Effector memory CD8-positive, alpha-beta T cell (primary cell): ENCODE data around the gene TOP3A.

Experiments used
- ATAC-seq: fragments of 150-1000 bp; cut with Tn5 transposase; replicated peaks from 2 replicates; pipeline ENCODE4 v1.10.0; 2021; ENCODE audit warnings: mild to moderate bottlenecking, moderate library complexity
- DNase-seq, 3 experiments: peaks; one replicate each; pipeline ENCODE4 v3.0.0; 2021
- H3K27ac Mint-ChIP-seq, 2 donors: one replicate each; pipeline ENCODE4 v1.8.0; 2022; ENCODE audit warnings: mild to moderate bottlenecking in 2 of 2, mixed read lengths in 2 of 2, moderate library complexity in 2 of 2
- H3K27me3 Mint-ChIP-seq, 2 donors: one replicate each; pipeline ENCODE4 v1.8.0; 2022; ENCODE audit warnings: mixed read lengths in 2 of 2
- H3K36me3 Mint-ChIP-seq: one replicate; pipeline ENCODE4 v1.8.0; 2022; ENCODE audit warnings: mild to moderate bottlenecking, moderate library complexity, mixed read lengths; ENCODE audit not compliant: insufficient read depth
- H3K4me1 Mint-ChIP-seq, 2 donors: one replicate each; pipeline ENCODE4 v1.8.0; 2022; ENCODE audit warnings: low read depth in 2 of 2, mixed read lengths in 2 of 2
- H3K4me3 Mint-ChIP-seq, 2 donors: one replicate each; pipeline ENCODE4 v1.8.0; 2022; ENCODE audit warnings: mild to moderate bottlenecking in 2 of 2, mixed read lengths in 2 of 2, moderate library complexity in 2 of 2
- H3K9me3 Mint-ChIP-seq, 2 donors: one replicate each; pipeline ENCODE4 v1.8.0; 2022; ENCODE audit warnings: mixed read lengths in 2 of 2

Gene TOP3A

DNA sequence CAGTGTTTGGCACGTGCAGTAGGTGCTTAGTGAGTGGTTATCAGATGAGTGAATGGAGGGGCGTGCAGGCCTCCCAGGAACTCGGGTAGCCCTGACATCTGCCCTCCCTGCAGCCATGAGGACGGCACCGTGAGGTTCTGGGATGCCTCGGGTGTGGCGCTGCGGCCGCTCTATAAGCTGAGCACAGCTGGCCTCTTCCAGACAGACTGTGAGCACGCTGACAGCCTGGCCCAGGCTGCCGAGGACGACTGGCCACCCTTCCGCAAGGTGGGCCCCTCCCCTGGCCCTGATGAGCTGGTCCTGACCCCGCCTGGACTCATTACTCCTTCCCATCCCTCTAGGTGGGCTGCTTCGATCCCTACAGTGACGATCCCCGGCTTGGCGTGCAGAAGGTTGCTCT lies 78.3 kb downstream of the TOP3A start:
- DNase-seq, result no peak
- Mint-ChIP-seq H3K27ac (peak overlapping the region in 1 of 2 donors; percentile 81), H3K27me3 (no peaks in the 10 kb centered on the region), H3K4me1 (peaks cover 0 to 1% of the 10 kb centered on the region in 2 donors), H3K4me3 (no peak overlapping the region), H3K9me3 (no peaks in the 10 kb centered on the region), H3K36me3 (peaks cover 12% of the 10 kb centered on the region)
- no peak for ATAC-seq

DNA sequence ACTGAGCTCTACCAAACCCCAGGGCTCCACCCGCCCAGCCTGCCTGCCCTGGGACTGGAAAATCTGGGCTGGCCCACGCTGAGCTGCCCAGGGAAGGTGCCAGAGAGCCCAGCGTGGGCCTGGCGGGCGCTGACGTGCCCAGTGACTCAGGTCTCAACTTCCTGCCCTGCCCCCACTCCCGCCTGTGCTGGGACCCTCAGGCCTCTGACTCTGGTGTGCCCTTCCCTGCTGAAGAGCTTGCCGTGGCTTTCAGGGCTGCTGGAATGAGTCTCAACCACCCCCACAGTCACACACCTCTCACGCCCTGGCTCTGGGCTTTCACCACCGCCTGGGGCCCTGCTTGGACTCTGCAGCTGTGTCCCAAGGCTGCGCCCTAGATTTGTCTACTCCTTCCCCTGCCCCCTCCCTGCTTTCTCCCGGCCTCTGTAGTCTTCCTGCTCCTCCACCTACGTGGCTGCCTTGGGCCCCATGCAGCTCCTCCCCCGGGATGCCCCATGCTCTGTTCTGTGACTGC lies 79.0 kb downstream of the TOP3A start:
- H3K9me3 Mint-ChIP-seq, result no peaks in the 10 kb centered on the region
- H3K36me3 Mint-ChIP-seq, result peaks cover 12% of the 10 kb centered on the region
- peak overlapping the region in 1 of 2 donors; percentile 49 for H3K27ac Mint-ChIP-seq
- no peak overlapping the region for H3K4me3 Mint-ChIP-seq
- peaks cover 0 to 1% of the 10 kb centered on the region in 2 donors for H3K4me1 Mint-ChIP-seq
- ATAC-seq (no peak), DNase-seq (no peak)
- H3K27me3 Mint-ChIP-seq, result no peaks in the 10 kb centered on the region

- peak overlapping the region in 1 of 2 donors; percentile 49 for H3K27ac Mint-ChIP-seq
- H3K4me3 Mint-ChIP-seq, result no peak overlapping the region
- H3K4me1 Mint-ChIP-seq, result peaks cover 0 to 1% of the 10 kb centered on the region in 2 donors
- H3K9me3 Mint-ChIP-seq, result no peaks in the 10 kb centered on the region
- H3K36me3 Mint-ChIP-seq, result peaks cover 12% of the 10 kb centered on the region
- DNase-seq, result no peak
- no peaks in the 10 kb centered on the region for H3K27me3 Mint-ChIP-seq
- no peak for ATAC-seq
Measured at GRCh38 chr17:18234853-18235380, 79.9 kb downstream of the TOP3A start.

- Mint-ChIP-seq H3K4me1 (peaks cover under 1 to 2% of the 10 kb centered on the region in 2 donors), H3K27me3 (no peaks in the 10 kb centered on the region), H3K27ac (no peak overlapping the region), H3K4me3 (no peak overlapping the region), H3K9me3 (no peaks in the 10 kb centered on the region), H3K36me3 (peaks cover 16% of the 10 kb centered on the region)
- ATAC-seq (no peak), DNase-seq (no peak)
Measured at GRCh38 chr17:18233803-18234518, 80.8 kb downstream of the TOP3A start.

- peaks cover 4% of the 10 kb centered on the region for H3K36me3 Mint-ChIP-seq
- no peak overlapping the region for H3K27ac Mint-ChIP-seq
- no peak for DNase-seq
- H3K9me3 Mint-ChIP-seq, result no peaks in the 10 kb centered on the region
- H3K27me3 Mint-ChIP-seq, result no peaks in the 10 kb centered on the region
- ATAC-seq, result no peak
- H3K4me1 Mint-ChIP-seq, result peaks cover 25 to 27% of the 10 kb centered on the region in 2 donors
- no peak overlapping the region for H3K4me3 Mint-ChIP-seq
Measured at GRCh38 chr17:18231164-18231563, 83.6 kb downstream of the TOP3A start.

GRCh38 chr17:18230288-18231141 lies 84.3 kb downstream of the TOP3A start:
- Mint-ChIP-seq H3K4me3 (no peak overlapping the region), H3K9me3 (no peaks in the 10 kb centered on the region), H3K27me3 (no peaks in the 10 kb centered on the region), H3K36me3 (peaks cover 4% of the 10 kb centered on the region), H3K4me1 (peaks cover 28 to 30% of the 10 kb centered on the region in 2 donors), H3K27ac (no peak overlapping the region)
- DNase-seq, result no peak
- ATAC-seq, result no peak

GRCh38 chr17:18229771-18230170 lies 85.0 kb downstream of the TOP3A start:
- H3K27me3 Mint-ChIP-seq, result no peaks in the 10 kb centered on the region
- no peak overlapping the region for H3K4me3 Mint-ChIP-seq
- H3K9me3 Mint-ChIP-seq, result no peaks in the 10 kb centered on the region
- peaks cover 6% of the 10 kb centered on the region for H3K36me3 Mint-ChIP-seq
- H3K4me1 Mint-ChIP-seq, result peaks cover 29 to 34% of the 10 kb centered on the region in 2 donors
- no peak overlapping the region for H3K27ac Mint-ChIP-seq
- ATAC-seq (no peak), DNase-seq (no peak)

GRCh38 chr17:18229254-18229653 lies 85.5 kb downstream of the TOP3A start:
- DNase-seq (no peak), ATAC-seq (no peak)
- Mint-ChIP-seq H3K9me3 (no peaks in the 10 kb centered on the region), H3K27ac (no peak overlapping the region), H3K4me1 (peaks cover 30 to 35% of the 10 kb centered on the region in 2 donors), H3K4me3 (no peak overlapping the region), H3K36me3 (peaks cover 7% of the 10 kb centered on the region), H3K27me3 (no peaks in the 10 kb centered on the region)

GRCh38 chr17:18228176-18228682 lies 86.6 kb downstream of the TOP3A start:
- Mint-ChIP-seq H3K4me3 (no peak overlapping the region), H3K27me3 (no peaks in the 10 kb centered on the region), H3K4me1 (peaks cover 30 to 35% of the 10 kb centered on the region in 2 donors), H3K27ac (no peak overlapping the region), H3K9me3 (no peaks in the 10 kb centered on the region), H3K36me3 (peaks cover 7% of the 10 kb centered on the region)
- DNase-seq (no peak), ATAC-seq (no peak)

- H3K9me3 Mint-ChIP-seq, result no peaks in the 10 kb centered on the region
- peaks cover 30 to 35% of the 10 kb centered on the region in 2 donors for H3K4me1 Mint-ChIP-seq
- no peaks in the 10 kb centered on the region for H3K27me3 Mint-ChIP-seq
- no peak overlapping the region for H3K4me3 Mint-ChIP-seq
- ATAC-seq, result no peak
- peaks cover 7% of the 10 kb centered on the region for H3K36me3 Mint-ChIP-seq
- DNase-seq, result no peak
- H3K27ac Mint-ChIP-seq, result peak overlapping the region in 1 of 2 donors; percentile 62
Measured at GRCh38 chr17:18227635-18228034, 87.2 kb downstream of the TOP3A start.

GRCh38 chr17:18226284-18226945 lies 88.4 kb downstream of the TOP3A start:
- ATAC-seq, result no peak
- peaks cover 9% of the 10 kb centered on the region for H3K36me3 Mint-ChIP-seq

DNA sequence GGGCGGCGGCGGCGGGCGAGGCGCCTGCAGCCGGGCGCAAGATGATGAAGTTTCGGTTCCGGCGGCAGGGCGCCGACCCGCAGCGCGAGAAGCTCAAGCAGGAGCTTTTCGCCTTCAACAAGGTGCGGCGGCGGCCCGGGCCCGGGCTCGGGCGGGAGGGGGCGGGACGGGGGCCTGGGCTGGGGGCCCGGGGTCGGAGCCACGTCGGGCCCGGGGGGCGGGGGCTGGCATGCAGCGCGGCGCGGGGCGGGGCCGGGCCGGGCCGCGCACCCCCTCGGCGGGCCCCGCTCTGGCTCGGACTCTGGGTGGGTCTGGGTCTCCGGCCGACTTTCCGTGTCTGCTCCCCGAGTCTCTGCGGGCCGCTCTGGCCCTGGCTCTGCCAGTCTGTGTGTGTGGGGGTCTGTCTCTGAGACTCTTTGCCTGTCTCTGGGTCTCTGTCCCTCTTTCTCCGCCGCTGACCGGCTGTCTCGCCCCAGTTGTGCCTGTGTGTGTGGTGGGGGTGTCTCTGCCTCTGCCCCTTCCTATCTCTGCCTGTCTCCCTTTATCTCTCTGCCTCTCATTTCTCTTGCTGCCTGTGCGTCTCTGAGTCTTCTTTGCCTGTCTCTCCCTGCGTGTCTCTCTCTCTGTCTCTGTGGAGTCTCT lies 89.0 kb downstream of the TOP3A start:
- peak overlapping the region; percentile 88 to 97 for H3K4me3 Mint-ChIP-seq
- H3K4me1 Mint-ChIP-seq, result peaks cover 30 to 35% of the 10 kb centered on the region in 2 donors
- peaks cover 9% of the 10 kb centered on the region for H3K36me3 Mint-ChIP-seq
- no peak for ATAC-seq
- DNase-seq, result no peak
- no peaks in the 10 kb centered on the region for H3K9me3 Mint-ChIP-seq
- H3K27me3 Mint-ChIP-seq, result no peaks in the 10 kb centered on the region
- peak overlapping the region; percentile 59 to 87 for H3K27ac Mint-ChIP-seq

More at GRCh38 chr17:18226284-18226945, 88.4 kb downstream of the TOP3A start:
- H3K4me3 Mint-ChIP-seq, result peak overlapping the region; percentile 88 to 97
- no peak for DNase-seq
- H3K27ac Mint-ChIP-seq, result peak overlapping the region; percentile 59 to 87
- no peaks in the 10 kb centered on the region for H3K27me3 Mint-ChIP-seq
- no peaks in the 10 kb centered on the region for H3K9me3 Mint-ChIP-seq
- H3K4me1 Mint-ChIP-seq, result peaks cover 30 to 35% of the 10 kb centered on the region in 2 donors
